Astrocyte (in vitro differentiated cells and primary cell): ENCODE measurements around the gene FAM151B.

Source experiments
- EZH2 ChIP-seq: IDR thresholded peaks from 2 replicates; pipeline ENCODE4 v1.6.1; 2012; ENCODE audit warnings: mild to moderate bottlenecking, low read length, inconsistent platforms; ENCODE audit not compliant: insufficient read depth
- TF ChIP-seq, protein P1 (sequence below): IDR thresholded peaks from 2 replicates; pipeline ENCODE4 v1.5.1; 2011; ENCODE audit warnings: low read depth, mild to moderate bottlenecking, inconsistent platforms, low read length, moderate library complexity; ENCODE audit not compliant: insufficient read depth

DNA sequence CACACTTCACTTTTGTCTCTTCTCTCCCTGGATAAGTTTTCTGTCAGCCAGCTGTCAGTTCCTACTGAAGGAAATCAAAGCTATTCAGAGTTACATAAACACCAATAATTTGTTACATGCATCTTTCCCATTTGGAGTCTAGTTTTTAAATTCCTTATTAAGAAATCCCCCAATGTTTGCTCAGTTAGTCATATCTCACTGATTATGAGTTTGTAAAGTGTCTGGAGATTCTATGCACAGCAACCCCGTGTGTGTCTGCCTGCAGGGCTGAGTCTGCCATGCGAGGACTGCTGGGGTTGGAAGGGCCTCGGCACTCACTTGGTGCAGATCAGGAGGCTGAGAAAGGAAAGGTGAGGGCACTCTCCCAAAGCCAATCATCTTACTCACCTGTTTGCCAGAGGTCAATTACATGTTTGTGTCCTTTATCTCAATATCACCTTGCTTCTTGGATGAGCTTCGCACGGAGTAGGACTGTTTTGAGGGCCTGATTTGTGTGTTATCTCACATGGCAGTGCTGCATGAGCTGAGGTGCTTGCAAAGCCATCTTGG lies 78.9 kb downstream of the FAM151B start:
- TF ChIP-seq, protein P1, sequence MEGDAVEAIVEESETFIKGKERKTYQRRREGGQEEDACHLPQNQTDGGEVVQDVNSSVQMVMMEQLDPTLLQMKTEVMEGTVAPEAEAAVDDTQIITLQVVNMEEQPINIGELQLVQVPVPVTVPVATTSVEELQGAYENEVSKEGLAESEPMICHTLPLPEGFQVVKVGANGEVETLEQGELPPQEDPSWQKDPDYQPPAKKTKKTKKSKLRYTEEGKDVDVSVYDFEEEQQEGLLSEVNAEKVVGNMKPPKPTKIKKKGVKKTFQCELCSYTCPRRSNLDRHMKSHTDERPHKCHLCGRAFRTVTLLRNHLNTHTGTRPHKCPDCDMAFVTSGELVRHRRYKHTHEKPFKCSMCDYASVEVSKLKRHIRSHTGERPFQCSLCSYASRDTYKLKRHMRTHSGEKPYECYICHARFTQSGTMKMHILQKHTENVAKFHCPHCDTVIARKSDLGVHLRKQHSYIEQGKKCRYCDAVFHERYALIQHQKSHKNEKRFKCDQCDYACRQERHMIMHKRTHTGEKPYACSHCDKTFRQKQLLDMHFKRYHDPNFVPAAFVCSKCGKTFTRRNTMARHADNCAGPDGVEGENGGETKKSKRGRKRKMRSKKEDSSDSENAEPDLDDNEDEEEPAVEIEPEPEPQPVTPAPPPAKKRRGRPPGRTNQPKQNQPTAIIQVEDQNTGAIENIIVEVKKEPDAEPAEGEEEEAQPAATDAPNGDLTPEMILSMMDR = no peak
- TF ChIP-seq EZH2 = no peak
